ENCODE data around the gene PHTF2. TPM values are rescaled to one million over a fixed set of nuclear protein-coding genes. Genes with fewer than 3 reads are reported as not detected.
A peak's percentile ranks its signal among the peaks of the same experiment; 100 is the strongest.

Gene PHTF2
- total RNA-seq, 1 experiment from 2014 or later, result 52.0 TPM

DNA sequence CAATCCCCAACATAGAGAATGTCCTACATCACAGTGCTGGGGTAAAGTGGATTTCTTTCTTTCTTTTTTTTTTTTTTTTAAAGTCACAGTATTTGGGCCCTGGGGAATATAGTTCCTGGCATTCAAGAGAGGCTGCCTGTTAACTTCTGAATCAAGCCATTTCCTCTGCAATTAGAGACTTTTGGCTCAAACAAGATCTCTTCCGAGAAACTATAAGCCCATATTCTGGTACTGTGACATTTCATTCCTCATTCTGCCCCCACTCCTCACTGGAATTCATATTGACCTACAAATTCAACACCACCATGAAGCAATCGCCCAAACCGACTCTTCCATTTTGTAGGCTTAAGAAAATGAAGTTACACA is 187.4 kb downstream of the PHTF2 start:
- Histone ChIP-seq H3K79me2 (ENCODE audit: low read depth) (no peaks in the 10 kb centered on the region), H4K20me1 (ENCODE audit: insufficient read depth) (no peaks in the 10 kb centered on the region), H3K27ac (no peak overlapping the region), H3K4me3 (no peak overlapping the region), H3K9me2 (ENCODE audit: insufficient read depth) (no peaks in the 10 kb centered on the region), H3K4me2 (no peak overlapping the region), H3K9me3 (ENCODE audit: insufficient read depth, low read depth) (no peaks in the 10 kb centered on the region), H3K4me1 (replicated peaks; ENCODE audit: insufficient read depth) (peaks cover 20% of the 10 kb centered on the region), H3F3A (ENCODE audit: insufficient read depth, low read depth) (peaks cover 5% of the 10 kb centered on the region; the same call in 1 of the 2 replicates), H2AFZ (no peak overlapping the region), H3K27me3 (ENCODE audit: insufficient read depth, low read depth) (no peaks in the 10 kb centered on the region), H3K36me3 (ENCODE audit: low read depth) (no peaks in the 10 kb centered on the region)
- no TSS peak for BruUV-seq (replicated peaks)
- CTCF ChIA-PET, result interaction anchor here (0.6 kb wide), 1 partner anchor 15 kb away, joined by 5 read pairs; no protein-coding TSS in a partner anchor
- no peak for DNase-seq
- POLR2A ChIA-PET (ENCODE audit: unreplicated experiment), result no interaction called here
- TF ChIP-seq EZH2 (IDR thresholded peaks at IDR 0.05; ENCODE audit: low read depth), result no peak
- TF ChIP-seq, protein P1, sequence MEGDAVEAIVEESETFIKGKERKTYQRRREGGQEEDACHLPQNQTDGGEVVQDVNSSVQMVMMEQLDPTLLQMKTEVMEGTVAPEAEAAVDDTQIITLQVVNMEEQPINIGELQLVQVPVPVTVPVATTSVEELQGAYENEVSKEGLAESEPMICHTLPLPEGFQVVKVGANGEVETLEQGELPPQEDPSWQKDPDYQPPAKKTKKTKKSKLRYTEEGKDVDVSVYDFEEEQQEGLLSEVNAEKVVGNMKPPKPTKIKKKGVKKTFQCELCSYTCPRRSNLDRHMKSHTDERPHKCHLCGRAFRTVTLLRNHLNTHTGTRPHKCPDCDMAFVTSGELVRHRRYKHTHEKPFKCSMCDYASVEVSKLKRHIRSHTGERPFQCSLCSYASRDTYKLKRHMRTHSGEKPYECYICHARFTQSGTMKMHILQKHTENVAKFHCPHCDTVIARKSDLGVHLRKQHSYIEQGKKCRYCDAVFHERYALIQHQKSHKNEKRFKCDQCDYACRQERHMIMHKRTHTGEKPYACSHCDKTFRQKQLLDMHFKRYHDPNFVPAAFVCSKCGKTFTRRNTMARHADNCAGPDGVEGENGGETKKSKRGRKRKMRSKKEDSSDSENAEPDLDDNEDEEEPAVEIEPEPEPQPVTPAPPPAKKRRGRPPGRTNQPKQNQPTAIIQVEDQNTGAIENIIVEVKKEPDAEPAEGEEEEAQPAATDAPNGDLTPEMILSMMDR (conservative IDR thresholded peaks at IDR 0.05), result no peak
- intact Hi-C loops (cut with micrococcal nuclease; ENCODE audit: unreplicated experiment), result no loop called here

DNA sequence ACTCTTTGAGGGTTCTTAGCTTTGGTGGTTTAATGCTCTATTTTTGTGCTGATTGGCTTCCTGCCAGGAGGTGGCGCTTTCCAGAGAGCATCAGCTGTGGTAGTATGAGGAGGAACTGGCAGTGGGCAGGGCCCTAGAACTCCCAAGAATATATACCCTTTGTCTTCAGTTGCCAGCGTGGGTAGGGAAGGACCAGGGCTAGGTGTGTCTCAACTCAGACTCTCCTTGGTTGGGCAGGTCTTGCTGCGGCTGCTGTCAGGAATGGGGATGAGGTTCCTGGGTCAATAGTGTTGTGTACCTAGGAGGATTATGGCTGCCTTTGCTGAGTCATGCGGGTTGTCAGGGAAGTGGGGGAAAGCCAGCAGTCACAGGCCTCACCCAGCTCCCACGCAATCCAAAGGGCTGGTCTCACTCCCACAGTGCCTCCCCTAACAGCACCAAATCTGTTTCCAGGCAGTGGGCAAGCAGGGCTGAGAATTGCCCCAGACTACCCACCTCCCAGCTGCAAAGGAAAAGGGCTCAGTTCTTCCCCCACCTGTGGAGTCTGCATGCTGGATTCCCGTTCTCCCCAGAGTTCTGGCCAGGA is 191.5 kb downstream of the PHTF2 start:
- peak overlapping the region; percentile 22; the same call in 1 of the 2 replicates for H3K4me2 ChIP-seq
- H3K27me3 ChIP-seq (ENCODE audit: insufficient read depth, low read depth), result no peaks in the 10 kb centered on the region
- H3K9me3 ChIP-seq (ENCODE audit: insufficient read depth, low read depth), result no peaks in the 10 kb centered on the region
- peaks cover 11% of the 10 kb centered on the region; the same call in 1 of the 2 replicates for H3K4me1 ChIP-seq (replicated peaks; ENCODE audit: insufficient read depth)
- DNase-seq, result peak; percentile 72 to 81
- ChIA-PET CTCF (no interaction called here), POLR2A (ENCODE audit: unreplicated experiment) (interaction anchor here (0.6 kb wide), 1 partner anchor 29 kb away, joined by 5 read pairs; no protein-coding TSS in a partner anchor)
- BruUV-seq (replicated peaks), result no TSS peak
- no peaks in the 10 kb centered on the region for H4K20me1 ChIP-seq (ENCODE audit: insufficient read depth)
- H3K9me2 ChIP-seq (ENCODE audit: insufficient read depth), result no peaks in the 10 kb centered on the region
- intact Hi-C loops (cut with micrococcal nuclease; ENCODE audit: unreplicated experiment), result loop anchor here (2.0 kb wide), 2 partner anchors 31 to 191 kb away; partner anchors contain the start of genes PHTF2 and TMEM60
- no peaks in the 10 kb centered on the region for H3F3A ChIP-seq (ENCODE audit: insufficient read depth, low read depth)
- no peaks in the 10 kb centered on the region for H3K79me2 ChIP-seq (ENCODE audit: low read depth)
- H3K36me3 ChIP-seq (ENCODE audit: low read depth), result no peaks in the 10 kb centered on the region
- H3K4me3 ChIP-seq, result no peak overlapping the region
- no peak for TF ChIP-seq EZH2 (IDR thresholded peaks at IDR 0.05; ENCODE audit: low read depth)
- TF ChIP-seq, protein P1 (conservative IDR thresholded peaks at IDR 0.05), result no peak
- 0 out of 2 replicates have a peak overlapping the region, but pooled peaks have one; percentile 32 for H3K27ac ChIP-seq
- H2AFZ ChIP-seq, result peak overlapping the region; percentile 58; the same call in 1 of the 2 replicates

DNA sequence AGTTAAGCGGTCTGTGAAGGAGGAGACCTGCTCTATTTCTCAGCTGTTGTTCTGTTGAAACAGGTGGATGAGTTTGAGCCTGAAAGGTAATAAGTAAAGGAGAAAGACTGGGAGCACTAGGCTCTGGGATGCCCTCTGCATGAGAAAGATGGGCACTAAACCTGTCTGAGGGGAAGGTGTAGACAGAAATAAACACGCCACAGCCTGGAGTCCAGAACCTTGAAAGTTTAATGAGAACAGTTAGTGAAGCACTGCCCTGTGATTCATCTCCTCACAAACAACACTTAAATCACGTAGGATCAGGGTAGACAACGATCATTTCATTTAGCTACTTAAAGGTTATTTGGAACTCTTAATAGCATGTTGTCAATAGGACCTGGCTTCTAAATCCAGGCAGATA is 193.1 kb downstream of the PHTF2 start:
- H3K9me2 ChIP-seq (ENCODE audit: insufficient read depth), result no peaks in the 10 kb centered on the region
- ChIA-PET POLR2A (ENCODE audit: unreplicated experiment) (no interaction called here), CTCF (no interaction called here)
- no peaks in the 10 kb centered on the region for H3K36me3 ChIP-seq (ENCODE audit: low read depth)
- H3K27me3 ChIP-seq (ENCODE audit: insufficient read depth, low read depth), result no peaks in the 10 kb centered on the region
- TF ChIP-seq, protein P1 (conservative IDR thresholded peaks at IDR 0.05), result no peak
- TF ChIP-seq EZH2 (IDR thresholded peaks at IDR 0.05; ENCODE audit: low read depth), result no peak
- H3K4me1 ChIP-seq (replicated peaks; ENCODE audit: insufficient read depth), result peaks cover 11% of the 10 kb centered on the region; the same call in 1 of the 2 replicates
- no peak overlapping the region for H3K27ac ChIP-seq
- H4K20me1 ChIP-seq (ENCODE audit: insufficient read depth), result no peaks in the 10 kb centered on the region
- BruUV-seq (replicated peaks), result no TSS peak
- no peak overlapping the region for H3K4me3 ChIP-seq
- no peak overlapping the region for H3K4me2 ChIP-seq
- intact Hi-C loops (cut with micrococcal nuclease; ENCODE audit: unreplicated experiment), result loop anchor here (2.0 kb wide), 2 partner anchors 29 to 193 kb away; partner anchors contain the start of genes PHTF2 and TMEM60
- H3F3A ChIP-seq (ENCODE audit: insufficient read depth, low read depth), result no peaks in the 10 kb centered on the region
- H2AFZ ChIP-seq, result no peak overlapping the region
- H3K9me3 ChIP-seq (ENCODE audit: insufficient read depth, low read depth), result no peaks in the 10 kb centered on the region
- H3K79me2 ChIP-seq (ENCODE audit: low read depth), result no peaks in the 10 kb centered on the region
- DNase-seq, result no peak

Data from PC-9 (cell line).